GM19455 (cell line): Measurements from ENCODE around the gene PRRX2.

ENCODE experiments used
- ATAC-seq: cut with Tn5 transposase; IDR thresholded peaks from one replicate; pipeline ENCODE4 v1.9.1; 2021; ENCODE audit not compliant: unreplicated experiment

PRRX2 gene

DNA sequence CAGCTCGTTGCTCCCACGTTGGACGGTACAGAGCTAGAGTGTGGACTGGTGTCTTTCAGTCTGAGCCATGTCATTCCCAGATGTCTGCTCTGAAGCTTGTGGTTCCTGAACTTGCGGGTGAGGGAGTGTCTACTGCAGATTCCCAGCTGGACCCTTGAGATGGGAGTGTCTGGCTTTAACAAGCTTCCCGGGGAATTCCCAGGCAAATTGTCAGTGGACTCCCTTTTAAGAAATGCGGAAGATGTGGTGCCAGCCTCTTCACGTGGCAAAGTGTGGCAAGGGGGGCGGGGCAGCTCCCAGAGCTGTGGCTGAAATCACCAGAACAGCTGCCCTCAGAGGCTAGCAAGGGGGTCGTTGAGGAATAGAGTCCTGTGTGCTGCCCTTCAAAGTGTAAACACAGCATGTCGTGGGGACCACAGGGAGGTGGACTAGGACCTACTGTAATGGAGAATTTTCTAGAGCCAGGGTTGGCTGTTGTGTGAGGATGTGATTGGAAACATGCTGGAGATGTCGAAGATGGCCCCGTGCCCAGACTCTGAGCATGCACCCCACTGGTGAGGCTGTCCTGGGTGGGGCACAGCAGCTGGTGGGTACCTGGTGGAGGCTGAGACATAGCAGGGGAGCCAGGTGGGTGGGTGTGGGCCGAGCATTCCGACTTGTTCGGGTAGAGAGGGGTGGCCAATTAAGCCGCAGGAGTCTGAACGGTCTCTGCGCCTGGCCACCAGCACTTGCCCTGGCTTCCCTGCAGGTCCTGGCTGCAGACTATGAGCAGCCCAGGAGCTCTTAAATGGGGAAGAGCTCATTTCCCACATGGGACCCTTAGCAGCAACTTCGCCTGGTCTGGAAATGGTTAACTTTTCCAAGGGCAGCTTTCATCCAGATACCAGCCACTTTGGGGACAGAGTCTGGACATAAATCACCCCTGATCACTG lies 37.4 kb downstream of the PRRX2 start:
- ATAC-seq = no peak

DNA sequence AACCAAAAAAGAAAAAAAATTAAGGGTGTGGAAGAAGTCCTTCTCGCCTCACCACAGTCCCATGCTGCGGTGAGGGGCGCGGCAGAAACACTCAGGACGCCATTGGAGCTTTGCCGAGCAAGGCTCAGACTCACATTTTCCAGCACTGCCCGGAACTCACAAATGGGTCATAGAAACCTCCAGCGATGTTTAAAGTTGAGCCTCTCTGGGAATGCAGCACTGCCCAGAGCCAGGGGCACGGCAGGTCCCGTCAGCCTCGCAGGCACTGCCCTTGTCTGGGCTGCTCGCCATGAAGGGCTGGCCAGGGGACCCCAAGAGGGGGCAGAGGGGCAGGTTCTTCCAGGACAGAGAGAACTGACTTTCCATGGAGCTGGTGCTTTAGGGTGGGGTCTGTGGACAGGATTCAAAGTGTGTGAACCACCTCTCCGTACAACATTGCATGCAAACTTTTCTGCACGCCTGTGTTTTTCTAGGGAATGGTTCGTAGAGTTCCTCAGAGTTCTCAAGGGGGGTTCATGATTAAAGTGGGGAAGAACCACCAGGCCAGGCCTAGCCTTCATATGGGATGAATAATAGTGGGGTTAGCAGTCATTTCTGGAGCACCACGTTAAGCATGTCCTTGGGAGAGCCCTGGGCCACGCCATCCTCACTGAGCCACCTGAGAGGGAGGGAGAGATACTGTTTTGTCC lies 38.4 kb downstream of the PRRX2 start:
- no peak for ATAC-seq

DNA sequence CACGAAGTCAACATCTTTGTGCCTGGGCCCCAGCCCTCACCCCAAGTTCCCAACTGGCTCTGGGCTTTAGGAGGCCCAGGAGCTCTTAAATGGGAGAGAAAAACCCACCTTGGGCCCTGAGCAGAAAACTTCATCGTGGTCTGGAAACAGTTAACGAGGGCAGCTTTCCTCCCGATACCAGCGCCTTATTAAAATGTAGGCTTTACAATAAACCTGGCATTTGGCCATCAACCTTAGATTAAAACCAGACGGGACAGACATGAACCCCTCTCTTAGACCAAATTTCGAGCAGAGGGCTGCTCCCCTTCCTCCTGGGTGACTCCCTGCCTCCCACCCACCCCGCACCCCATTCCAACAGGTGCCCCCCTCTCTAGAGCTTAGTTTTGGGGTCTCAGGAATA lies 39.4 kb downstream of the PRRX2 start:
- no peak for ATAC-seq

DNA sequence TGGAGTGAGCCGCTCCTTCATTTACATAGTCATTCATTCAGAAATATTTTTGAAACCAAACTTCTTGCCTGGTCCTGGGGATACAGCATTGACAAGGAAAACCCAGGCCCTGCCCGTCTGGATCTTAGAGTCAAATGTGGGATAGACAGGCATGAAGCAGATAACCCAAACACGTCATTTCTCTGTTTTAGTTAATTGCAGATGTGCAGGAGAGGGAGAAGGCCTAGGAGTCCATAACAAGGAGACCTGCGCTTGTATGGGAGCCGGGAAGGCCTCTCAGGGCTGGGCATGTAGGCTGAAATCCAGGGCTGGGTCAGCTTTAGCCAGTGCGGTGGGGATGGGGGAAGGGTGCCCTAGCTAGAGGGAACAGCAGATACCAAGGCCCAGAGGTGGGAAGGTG lies 43.3 kb downstream of the PRRX2 start:
- ATAC-seq = no peak

DNA sequence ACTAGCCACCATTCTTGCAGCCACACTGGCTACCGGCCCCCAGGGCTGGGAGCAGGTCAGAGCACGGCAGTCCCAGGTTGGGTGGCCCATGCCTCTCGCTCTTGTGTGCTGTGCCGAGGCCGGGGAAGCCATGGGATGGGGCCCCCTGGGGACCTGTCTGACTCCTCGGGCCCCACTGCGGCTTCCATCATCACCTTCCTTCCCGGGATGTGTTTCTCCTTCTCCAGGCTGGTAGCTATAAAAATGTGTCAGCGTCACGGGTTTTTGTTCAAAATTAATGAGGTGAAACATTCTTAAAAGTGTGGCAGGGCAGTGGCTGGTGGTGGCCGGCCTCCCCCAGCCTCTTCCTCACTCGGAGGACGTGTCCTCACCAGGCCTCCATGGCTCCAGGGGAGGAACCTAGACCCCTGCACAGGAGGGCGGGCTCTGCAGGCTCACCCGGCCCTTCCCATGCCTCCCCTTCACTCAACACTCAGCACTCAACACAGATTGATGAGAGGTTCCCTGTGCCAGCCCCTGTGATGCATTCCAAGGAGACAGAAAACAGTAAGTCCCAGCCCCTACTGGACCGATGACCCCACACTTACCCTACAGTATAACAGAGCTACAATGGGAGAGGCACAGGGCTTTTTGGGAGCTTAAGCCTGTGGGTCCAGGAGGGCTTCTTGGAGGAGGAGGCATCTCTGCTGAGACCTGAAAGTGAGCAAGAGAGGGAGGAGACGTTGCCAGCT lies 44.2 kb downstream of the PRRX2 start:
- ATAC-seq = no peak

DNA sequence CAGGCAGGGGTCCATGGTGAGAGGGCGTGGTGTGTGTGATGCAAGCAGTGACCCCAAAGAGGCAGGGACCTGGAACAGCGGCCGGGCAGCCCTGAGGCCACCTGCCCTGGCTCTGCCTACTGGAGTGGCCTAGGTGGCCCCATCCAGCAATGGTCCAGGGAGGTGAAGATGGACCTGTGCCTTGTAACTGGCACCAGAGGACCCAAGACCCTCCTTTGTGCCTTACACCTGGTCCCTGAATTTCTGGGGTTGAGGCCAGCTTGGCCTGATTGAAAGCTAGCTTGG lies 44.7 kb downstream of the PRRX2 start:
- no peak for ATAC-seq

DNA sequence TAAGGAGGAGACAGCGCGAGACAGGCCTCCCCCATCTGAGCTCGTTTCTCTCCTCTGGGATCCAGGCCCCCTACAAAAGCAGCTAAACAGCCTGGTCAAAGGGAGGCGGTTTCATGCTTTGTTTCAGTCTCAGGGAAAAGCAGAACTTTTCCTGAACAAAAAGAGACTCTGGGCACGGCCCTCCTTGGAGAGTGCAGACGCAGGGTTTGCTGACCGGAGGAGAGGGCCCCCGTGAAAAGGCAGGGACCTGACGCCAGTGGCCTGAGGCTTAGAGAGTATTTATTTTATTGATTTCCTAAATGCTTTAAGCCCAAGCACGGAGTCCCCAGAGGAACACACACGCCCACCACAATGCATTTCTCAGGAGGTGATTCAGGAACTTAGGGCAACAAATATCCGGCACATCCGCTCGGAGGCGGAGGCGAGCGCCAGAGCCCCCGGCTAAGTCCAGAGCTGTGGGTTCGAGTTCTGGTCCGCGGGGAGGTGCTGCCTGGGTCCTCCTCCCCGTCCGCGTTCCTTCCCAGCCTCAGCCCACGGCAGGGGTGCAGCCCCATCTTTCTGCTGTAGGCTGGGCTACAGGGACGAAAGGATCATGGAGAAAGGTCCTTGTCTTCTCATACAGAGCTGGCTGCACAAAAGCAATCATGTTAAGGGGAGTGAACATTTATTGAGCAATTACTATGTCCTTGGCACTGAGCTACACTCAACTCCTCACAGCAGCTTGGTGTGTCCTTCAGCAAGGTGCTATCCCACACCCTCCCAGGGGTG lies 47.4 kb downstream of the PRRX2 start:
- no peak for ATAC-seq

DNA sequence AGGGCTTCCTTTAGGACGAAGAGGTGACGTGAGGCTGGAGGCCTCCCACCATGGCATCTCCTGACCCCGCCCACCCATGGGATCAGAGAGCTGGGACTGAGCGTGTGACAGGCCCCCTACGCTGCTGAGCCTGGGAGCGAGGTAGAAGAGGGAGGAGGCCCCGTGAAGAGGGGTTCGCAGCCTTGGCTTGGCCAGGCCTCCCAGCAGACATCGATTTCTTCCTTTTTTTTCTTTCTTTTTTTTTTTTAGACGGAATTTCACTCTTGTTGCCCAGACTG lies 47.9 kb downstream of the PRRX2 start:
- no peak for ATAC-seq

DNA sequence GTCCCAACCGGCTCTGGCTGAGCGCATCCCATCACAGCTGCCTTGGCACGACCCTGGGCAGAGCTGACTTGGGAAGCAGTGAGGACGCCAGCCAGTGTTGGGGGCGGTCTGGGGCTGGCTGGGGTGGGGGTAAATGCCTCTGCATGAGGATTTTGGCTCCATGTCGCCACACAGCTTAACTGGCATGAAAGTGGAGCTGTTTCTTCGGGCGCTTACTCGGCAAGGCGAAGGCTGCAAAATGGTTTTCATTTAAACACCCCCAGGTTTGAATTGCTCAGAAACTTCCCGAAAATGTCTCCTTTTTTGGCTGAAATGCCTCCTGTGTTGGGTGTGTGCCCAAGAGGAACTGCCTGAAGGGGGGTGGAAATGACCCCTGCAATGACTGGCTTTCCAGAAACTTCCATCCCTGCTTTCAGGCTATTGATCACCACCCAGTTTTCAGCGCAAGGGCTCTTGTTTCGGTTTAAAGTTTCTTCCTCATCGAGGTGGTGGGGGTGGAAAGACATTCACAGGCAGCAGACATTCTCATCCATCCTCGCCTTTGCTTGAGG lies 49.1 kb downstream of the PRRX2 start:
- no peak for ATAC-seq

DNA sequence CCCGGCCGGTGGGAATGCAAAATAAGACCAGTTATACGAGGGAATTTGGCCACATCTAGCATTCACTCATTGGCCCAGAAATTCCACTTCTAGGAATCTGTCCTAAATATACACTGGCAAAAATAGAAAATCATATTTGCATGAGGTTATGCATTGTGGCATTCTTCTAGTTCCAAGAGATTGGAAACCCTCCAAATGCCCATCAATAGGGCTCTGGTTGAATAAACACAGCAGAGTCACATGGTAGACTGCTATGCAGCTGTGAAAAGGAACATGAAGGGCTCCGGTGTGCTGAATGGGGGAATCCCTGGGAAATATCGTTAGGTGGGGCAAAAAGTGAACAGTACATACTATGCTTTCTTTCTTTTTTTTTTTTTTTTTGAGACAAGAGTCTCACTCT lies 50.6 kb downstream of the PRRX2 start:
- ATAC-seq = no peak

DNA sequence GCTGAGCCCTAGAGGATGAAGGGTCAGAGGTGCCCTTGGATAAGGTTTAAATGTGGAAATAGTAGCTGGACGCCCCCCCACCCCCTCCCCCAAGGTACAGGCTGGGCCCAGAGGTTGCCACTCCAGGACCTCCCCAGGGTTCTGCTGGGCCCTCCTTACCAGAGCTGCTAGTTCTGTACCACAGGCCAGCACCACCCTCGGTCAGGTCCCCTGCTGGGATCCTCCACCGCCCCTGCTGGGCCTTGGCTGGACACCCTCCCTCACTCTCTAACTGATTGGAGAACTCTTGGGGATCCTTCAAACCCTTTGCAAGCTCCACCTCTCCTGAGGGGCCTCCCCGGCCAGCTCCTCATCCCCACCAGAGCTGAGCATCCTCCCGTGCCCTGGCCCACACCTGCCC lies 52.5 kb downstream of the PRRX2 start:
- no peak for ATAC-seq

DNA sequence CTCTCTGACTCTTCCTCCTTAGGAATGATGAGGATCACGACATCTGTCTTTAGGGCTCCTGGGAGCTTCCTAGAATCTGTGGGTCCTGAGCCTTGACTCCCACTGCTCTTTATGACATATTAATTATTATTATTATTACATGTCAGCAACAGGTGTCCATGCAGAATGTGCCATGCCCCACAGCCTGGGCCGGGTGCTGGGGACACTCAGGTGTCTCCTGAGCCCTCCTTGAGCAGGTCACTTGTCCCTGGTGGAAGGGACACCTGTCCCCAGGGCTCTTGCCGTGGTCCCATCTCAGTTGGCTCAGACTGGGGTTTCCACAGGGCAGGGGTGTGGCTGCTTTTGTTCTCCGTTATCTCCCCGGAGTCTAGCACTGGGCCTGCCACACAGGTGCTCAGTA lies 53.2 kb downstream of the PRRX2 start:
- no peak for ATAC-seq

DNA sequence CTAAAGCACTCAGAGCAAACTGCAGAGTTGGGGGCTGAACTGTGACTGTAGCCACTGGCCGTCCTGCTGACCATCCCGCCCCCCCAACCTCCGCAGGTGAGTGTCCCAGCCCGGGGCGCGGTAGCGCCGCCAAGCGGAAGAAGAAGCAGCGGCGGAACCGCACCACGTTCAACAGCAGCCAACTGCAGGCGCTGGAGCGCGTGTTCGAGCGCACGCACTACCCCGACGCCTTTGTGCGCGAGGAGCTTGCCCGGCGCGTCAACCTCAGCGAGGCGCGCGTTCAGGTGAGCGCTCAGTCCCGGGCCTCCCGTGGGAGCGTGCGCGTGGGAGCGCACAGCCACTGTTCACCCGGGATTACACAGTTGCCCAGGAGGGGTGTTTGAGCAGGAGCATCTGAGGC lies 53.7 kb downstream of the PRRX2 start:
- no peak for ATAC-seq

DNA sequence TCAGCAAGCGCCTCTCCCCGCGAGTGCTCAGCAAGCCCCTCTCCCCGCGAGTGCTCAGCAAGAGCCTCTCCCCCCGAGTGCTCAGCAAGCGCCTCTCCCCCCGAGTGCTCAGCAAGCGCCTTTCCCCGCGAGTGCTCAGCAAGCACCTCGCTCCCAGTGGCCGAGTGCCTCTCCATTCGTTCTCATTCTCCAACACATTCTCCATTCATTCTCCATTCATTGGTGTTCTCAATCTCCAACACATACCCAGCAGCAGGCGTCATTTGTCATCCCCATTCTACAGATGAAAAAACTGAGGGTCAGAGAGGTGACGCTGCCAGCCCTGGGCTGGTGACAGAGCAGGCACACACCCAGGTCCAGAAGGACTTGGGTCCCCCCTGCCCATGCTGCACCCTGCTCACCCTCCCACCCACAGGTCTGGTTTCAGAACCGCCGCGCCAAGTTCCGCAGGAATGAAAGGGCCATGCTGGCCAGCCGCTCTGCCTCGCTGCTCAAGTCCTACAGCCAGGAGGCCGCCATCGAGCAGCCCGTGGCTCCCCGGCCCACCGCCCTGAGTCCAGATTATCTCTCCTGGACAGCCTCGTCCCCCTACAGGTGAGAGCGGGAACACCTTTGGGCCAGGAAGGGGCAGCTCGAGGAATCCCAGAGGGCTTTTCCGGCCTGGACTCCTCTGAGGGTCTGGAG lies 54.9 kb downstream of the PRRX2 start:
- no peak for ATAC-seq

DNA sequence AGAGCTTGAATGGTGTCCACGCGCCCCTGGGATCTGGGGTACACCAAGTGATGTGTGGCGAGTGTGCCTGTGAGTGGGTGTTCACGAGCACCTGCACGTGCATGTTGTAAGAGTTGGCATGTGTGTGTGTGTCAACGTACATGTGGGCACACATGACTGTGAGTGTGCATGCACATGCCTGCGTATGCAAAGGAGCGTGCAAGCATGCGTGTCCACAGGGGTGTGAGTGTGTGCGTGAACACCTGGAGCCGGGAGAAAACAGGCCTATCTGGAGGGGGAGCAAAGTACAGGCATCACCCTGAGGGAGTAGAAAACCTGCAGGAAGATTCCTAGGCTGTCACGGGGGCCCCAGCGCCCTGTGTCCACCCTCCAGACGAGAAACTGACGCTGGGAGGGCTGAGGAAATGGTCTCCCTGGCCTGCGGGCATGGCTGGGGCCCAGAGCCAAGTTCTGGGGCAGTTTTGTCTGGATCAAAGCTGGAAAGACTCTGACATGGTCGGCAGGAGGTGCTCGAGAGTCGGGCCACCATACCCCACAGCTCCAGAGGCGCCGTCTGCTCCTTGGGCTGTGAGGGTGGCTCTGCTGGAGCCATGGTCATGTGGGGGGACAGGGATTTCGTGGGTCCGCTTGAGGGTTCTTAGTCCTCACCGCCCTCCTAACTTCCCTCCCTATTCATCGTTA lies 55.6 kb downstream of the PRRX2 start:
- ATAC-seq = no peak

DNA sequence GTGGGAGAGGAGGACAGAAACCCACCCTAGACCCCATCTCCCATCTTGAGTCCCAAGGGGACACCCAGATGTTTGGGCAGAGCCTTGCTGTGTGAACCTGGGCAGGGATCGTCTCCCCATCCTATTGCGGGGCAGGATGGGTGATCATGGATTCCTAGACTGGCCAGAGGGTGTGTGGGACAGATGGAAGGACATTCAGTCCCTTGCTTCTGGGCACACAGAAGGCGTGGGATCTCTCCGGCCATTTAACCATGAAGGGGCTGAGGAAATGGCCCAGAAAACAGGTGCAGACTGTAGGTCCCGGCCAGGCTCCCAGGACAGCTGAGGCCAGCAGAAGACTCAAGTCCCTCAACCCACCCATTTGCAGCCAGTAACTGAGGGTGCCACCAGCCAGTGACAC lies 57.5 kb downstream of the PRRX2 start:
- ATAC-seq = no peak

DNA sequence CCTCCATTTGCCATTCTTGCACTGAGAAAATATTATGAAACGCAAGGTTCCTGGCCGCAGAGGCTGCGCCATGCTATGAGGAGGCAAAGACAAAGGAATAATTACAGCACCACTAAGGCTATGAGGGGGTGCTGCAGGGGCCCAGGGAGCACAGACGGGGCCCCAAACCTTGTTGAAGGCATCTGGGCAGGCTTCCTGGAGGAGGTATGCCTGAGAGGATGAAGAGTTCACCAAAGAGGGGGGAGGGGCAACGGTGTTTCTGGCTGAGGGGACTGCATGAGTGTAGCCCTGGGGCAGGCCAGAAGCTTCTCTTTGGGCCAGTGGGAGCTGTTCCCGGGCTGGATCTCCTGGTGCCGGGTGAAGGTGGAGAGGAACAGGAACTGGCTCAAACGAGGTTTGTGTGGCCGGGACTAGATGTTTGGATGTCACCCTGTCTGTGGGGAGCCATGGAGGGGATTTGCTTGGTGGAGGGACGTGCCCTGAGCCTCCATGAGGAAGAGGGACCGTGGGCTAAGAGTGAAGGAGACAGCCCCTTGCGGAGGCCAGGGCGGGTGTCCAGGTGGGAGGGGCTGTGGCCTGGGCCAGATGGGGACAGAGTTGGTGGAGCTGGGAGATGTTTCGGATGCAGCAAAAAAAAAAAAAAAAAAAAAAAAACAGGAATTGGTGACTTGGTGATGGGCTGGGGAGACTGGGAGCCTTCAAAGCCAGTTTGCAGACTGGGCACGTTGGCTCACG lies 59.2 kb downstream of the PRRX2 start:
- no peak for ATAC-seq

DNA sequence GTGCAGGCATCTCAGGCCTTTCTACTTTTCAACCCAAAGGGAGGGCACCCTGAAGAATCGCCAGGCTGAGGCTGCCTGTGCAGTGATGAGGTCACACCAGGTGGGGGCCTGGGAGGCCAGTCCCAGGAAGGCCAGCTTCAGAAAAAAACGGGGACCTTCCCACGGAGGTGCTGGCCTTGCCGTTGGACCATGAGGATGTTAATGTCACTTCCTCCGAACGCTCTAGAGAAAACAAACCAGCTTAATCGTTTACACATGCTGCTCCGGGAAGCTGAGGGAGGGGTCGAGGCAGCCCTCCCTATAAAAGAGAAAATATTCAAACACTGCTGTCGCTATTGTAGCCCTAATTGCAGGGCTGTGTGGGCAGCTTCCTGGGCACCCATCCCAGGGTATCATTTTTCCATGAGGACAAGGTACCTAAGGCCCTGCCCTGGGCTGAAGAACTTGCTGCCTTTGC lies 60.4 kb downstream of the PRRX2 start:
- no peak for ATAC-seq
